IPS-11a (cell line): Measurements from ENCODE around the gene PDZK1IP1.
A peak's percentile ranks its signal among the peaks of the same experiment; 100 is the strongest.

ENCODE experiments used
- H3K4me3 ChIP-seq: one replicate; pipeline ENCODE4 v1.5.1; 2013; ENCODE audit warnings: low read depth, low read length, control low read depth

Gene PDZK1IP1, protein sequence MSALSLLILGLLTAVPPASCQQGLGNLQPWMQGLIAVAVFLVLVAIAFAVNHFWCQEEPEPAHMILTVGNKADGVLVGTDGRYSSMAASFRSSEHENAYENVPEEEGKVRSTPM

DNA sequence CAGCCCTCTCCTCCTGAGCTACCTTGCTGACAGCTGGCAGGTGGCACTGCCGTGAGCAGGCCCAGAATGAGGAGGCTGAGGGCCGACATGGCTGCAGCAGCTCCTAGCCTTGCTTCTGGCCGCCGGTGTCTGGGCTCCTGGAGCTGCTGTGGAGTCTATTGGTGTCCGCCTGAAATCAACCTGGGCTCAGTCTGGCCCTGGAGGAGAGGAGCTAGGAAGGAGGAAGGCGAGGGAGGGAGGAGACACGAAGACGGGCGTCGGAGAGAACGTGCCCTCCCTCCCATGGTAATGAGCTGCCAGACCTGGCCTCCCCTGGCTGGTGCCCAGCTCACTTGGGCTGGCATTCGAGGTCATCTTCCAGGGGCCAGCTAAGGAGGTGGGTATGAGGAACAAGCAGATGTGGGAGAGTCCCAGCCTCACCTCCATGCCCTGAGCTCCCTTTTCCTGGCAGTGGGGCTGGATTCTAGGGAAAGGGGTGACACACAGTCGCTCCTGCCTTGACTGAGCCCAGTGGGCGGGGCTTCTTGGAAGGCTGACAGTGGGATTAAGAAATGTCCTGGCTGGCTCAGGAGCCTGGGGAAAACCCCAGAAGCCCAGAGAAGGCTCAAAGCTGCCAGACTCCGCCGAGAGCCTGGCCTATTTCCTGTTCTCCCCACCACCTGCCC lies at the start of gene PDZK1IP1:
Gene PDZK1IP1, minus strand, starts transcription at position 193 of the 665 bp plus-strand sequence. Its CDS starts 104 bp downstream, at position 89.
- H3K4me3 ChIP-seq = no peak within 1 kb of the TSS

DNA sequence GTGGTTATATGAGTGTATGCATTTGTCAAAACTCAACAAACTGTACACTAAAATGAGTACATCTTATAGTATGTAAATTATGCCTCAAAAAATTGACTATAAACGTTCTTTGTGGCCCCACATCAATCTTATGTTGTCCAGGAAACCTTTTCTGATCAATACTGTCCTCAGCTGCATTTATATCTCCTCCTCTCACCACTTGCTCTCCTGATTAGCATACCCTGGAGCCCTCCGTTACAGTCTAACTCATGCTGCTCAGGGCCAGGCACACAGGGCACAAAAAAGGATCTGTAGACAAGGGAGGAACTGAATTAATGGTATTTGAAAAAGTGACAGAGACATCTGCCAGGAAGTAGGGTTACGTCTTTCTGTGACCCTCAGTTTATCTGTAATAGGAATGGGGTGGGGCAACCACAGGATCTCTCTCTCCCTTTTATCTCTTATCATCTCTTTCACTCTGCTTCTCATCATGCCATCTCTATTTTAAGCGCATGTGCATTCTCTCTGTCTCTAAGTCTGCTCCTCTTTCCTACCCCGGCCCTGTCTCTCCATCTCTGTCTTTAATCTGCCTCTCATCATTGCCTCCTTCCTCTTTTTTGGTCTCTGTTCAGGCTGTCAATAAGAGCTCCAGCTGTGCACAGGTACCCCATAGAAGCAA lies 49.2 kb upstream of the PDZK1IP1 start:
- no peak overlapping the region for H3K4me3 ChIP-seq

DNA sequence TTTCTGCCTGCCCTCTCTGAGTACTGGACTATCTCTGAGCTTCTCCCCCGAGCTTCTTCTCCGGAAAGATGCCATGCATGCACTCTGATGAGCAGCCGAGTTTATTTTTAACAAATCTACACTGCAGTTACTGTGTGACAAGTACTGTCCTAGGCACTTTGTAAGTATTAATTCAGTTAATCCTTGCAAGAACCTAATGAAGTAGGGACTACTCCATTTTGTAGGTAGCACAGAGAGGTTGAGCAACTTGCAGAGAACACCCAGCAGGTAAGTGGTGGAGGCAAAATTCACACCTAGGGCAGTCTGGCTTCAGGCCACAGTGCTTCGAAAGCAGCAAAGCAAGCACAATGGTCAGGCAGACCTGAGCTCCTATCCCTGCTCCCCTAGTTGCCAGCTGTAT lies 46.0 kb upstream of the PDZK1IP1 start:
- no peak overlapping the region for H3K4me3 ChIP-seq

DNA sequence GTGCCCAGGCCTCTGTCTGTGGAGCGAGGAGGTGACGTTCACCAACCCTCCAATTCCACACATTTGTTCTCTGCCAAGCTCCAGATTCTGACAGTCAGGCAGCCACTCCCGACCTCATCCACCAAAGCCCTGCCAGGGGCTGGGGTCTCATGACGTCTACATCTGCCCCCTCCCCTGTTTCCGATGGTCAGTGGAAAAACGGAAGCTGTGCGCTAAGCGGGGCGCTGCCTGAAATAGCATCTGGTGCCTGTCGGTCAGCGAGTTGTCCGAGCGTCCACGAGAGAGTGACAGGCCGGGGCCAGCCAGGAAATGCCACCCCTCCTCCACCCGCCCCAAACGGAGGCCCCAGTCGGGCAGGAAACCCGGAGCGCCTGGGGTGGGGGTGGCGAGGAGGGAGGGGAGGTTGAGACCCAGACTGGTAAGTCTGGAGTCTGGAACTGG lies 45.4 kb upstream of the PDZK1IP1 start:
- no peak overlapping the region for H3K4me3 ChIP-seq

DNA sequence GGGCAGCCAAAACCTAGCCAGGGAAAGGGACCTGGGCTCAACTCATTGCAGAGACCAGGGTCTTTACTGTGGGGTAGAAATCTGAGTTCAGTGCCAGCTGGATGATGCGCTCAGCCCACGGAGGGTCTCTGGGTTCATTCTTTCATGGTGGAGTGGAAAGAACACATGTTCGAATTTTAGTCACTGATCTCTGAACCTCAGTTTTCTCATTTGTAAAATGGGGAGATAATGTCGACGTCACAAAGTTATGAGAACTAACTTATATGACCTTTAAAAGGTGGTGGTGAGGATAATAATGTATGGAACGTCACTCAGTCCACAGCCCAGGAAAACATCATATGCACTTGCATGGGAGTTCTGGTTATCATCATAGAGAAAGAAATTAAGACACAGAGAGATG lies 43.4 kb upstream of the PDZK1IP1 start:
- H3K4me3 ChIP-seq = no peak overlapping the region

DNA sequence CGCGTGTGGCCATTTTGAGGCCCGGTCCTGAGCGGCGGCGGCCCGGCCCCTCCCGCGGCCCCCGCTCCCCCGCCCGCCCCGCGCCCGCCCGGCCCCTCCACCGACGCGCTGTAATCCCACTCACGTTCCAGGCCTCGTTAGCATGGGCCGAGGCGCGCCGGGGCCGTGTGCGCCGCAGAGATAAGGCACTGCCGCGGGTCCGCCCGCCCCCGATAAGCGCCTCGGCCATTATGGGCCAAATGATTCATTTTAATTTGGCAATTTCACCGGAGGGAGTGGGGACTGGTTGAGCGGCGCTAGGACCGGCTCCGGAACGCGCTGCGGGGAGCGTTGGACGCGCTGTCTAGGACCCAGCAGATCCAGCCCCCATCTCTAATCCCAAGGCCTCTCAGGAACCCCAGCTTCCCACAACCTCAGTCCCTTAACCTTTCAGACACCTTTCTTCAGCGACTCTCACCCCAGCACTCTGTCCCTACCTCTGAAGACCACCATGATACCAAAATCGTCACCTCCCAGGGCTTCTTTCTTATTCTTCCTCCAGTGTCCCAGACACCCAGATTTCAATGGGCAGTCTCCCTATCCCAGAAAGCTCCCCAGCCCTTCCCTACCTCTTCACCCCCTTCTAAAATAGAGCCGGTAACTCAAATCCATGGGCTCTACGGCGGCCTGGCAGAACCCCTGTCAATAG lies 42.5 kb upstream of the PDZK1IP1 start, which contains the start of gene TAL1:
Gene TAL1, minus strand, starts transcription at position 39 of the 688 bp plus-strand sequence. CDS start 6,337 bp downstream, outside the sequence.
- peak within 1 kb of the TSS; percentile 8 for H3K4me3 ChIP-seq

DNA sequence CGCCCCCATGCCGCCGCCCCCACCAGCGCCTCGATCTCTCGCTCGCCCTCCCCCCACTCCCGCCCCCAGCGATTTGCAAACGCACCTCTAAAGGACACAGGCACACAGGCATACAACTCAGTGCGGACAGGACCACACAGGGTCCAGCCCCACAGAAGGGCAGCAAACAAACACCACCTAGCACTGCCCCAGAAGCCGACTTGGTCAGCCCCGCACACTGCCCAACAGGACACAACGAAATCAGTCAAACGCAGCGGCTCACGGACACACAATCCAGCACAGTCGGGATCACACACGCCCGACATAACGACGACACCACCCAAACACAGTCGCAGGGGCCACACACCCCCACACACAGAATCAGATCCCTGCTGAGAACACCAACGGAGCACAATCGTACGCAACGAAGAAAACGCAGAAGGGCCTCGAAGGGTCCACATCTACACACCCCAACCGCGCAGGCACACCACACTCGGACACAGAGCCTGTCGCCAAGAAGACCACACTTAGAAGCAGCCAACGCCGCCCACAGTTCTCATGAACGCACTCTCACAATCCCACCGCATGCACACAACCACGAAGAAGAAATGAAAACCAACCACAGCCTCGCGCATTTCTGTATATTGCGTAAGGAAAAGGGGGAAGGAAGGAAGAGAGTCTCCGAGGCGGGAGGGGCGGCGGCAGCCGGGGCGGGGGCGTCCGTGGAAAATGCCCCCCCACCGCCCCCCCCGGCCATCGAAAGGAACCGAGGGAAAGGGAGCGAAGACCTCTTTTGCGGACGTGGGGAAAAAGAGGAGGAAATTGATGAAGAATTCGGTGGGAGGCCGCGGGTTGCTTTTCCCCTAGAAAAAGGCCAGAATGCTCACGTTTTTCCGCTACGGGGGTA lies 41.7 kb upstream of the PDZK1IP1 start:
- H3K4me3 ChIP-seq = peak overlapping the region; percentile 4

DNA sequence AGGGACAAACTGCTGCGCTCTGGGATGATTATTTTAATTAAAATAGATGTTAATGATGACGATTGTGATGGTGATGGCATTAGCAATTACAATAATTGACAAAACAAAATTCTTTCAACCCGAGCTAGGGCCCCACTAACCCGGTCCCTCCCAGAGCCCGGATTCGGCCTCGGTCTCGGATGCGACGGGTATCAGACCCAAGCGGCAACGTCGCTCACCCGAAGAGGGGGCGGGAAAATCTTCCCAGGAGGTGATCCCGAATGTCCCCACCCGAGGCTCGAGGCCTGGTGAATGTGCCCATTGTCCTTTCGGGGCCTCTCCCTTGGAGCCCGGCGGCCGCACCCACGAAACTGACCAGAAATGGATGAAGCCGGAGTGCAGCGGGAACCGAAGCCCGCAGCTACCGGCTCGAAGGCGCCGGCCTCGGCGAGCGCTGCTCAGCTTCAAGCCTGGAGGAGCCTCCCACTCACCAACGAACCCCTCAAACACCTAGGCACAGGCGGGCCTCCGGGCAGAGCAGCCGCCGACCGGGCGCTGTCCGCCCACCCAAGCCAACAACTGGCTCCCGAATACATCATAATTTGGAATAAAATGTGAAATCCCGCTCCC lies 41.0 kb upstream of the PDZK1IP1 start:
- H3K4me3 ChIP-seq = no peak overlapping the region

DNA sequence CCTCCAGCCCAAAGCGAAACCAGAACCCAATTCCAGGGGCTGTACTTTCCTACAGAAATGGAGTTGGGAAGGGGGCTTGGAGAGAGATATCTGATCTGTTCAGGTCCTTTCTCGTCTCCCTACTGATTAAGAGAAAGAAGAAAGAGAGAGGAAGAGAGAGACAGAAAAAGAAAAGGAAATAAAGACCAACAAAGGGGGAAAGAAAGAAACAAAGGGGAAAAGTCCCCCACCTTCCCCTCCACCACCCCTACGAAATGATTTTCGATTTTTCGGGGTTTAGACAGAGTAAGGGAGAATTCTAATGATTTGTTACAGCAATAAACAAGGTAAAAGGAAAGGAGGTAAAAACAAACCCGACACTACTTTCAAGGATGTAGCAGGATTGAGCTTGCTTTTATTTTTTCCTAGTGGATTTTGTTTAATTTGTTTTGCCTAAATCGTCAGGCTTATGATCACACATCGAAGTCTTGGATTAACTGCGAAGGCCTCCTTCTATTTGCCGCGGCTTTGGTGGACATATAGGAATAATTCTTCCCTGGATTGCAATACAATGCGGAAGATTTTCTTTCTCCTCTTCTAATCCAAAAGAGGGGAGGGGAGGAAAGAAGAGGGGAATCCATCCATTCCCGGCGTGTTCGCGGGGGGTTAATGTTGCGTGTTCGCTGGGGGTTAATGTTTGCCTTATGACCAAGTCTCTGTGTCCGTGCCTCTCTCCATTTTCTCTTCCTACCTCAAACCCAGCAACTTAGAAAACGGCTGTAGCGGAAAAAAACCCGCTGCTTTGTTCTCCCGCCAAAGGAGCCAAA lies 40.3 kb upstream of the PDZK1IP1 start:
- H3K4me3 ChIP-seq = no peak overlapping the region

DNA sequence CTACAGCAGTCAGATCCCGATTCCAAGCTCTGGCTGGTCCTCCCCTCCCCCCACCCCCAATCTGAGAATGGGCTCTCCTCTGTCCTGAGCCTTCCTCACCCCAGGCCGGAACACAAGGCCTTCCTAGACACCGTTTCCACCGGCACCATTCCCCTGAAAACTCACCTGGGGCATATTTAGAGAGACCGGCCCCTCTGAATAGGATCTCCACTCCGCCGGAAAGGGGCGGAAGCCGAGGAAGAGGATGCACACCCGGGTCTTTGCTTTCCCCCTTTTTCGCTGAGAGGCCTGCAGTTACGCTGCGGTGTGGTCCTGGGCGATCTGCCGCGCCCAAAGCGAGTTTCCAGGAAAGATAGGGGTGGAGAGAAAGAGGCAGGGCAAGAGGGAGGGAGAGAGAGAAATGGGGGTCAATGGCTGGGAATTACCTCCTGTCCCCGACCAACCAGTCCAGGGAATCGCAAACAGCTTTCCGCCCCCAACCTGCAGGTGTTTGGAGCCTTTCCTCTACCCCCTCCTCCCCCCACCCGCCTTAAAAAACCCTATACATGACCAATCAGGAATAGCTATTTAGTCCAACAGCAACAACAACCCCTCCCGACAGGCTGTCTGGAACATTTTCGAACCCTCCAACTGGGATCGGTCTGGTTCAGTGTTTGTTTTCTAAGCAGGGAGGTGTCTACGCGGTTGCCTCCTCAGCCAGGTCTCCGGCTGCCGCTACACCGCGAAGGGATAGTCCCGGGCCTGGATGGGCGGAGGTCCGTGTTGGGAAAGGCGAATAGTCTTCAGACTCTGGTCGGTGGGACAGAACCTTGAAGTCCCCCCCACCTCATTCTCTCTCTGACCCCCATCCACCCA lies 39.4 kb upstream of the PDZK1IP1 start:
- no peak overlapping the region for H3K4me3 ChIP-seq

DNA sequence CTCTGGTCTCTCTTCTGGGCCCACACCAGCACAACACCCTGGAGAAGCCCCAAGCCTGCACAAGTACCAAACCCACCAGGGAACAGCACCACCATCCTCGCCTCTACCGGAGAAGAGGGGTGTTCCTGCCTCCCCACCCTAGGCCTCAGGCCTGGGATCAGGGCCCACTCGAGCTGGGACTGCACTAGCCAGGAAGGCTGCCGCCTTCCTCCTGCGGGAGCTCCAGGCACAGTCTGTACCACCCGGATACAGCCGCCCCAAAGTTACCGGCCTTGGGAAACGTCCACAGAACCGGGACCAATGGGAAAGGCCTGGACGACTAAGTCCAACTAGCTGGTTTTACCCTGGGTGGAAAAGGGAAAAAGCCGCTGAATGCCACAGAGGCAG lies 38.8 kb upstream of the PDZK1IP1 start:
- no peak overlapping the region for H3K4me3 ChIP-seq

DNA sequence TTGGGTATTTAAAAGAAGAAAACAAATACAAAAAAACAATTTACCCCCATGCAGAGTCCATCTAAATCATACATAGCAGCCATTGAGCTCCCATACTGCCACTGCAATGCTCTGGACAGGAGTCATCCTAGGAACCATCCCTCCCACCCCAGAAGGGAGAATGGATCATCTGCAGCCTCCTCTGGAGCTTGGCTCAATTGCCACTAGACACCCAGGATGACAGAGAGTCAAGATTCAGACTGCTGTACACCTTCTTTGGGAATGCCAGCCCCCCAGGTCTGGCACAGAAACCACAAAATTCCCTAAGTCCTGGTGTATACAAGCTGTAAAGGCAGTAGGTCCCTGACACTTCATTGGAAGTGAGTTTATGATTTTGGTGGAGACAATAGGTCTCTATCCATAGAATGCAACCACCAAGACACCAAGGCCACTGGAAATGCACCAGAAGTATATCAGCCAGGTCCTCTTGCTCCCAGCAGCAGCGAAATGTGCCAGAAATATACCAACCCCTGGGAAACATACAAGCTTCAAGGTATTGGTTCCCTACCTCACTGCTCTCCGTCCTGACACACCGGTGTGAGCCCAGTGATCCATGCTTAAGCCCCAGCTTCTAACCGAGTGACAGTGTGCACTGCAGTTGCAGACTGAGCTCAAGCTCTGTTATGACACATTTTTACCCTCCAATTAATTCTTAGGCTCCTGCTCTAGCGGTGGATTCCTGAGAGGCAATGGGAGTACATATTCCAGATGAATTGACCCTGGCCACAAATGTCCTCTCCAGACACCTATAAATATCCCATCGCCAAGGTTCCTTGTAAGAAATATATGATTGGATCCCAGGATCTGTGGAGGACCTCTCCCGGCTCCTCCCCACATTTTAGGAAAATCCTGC lies 37.8 kb upstream of the PDZK1IP1 start:
- no peak overlapping the region for H3K4me3 ChIP-seq

DNA sequence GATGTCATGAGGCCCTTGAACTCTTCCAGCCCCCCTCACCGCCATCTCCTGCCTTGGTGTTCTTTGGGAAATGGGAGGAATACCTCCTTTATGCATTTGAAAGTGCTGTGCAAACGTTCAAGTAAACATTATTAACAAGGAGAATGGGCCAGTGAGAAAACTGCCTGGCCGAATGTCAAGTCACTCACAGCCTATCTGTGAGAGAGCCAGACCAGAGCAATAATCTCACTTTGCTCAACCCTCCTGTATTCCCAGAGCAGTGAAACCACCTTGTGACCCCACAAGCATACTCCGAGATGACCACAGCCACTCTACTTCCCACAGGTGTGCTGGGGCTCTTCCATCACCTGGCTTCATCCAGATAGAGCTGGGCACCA lies 37.0 kb upstream of the PDZK1IP1 start:
- H3K4me3 ChIP-seq = no peak overlapping the region

DNA sequence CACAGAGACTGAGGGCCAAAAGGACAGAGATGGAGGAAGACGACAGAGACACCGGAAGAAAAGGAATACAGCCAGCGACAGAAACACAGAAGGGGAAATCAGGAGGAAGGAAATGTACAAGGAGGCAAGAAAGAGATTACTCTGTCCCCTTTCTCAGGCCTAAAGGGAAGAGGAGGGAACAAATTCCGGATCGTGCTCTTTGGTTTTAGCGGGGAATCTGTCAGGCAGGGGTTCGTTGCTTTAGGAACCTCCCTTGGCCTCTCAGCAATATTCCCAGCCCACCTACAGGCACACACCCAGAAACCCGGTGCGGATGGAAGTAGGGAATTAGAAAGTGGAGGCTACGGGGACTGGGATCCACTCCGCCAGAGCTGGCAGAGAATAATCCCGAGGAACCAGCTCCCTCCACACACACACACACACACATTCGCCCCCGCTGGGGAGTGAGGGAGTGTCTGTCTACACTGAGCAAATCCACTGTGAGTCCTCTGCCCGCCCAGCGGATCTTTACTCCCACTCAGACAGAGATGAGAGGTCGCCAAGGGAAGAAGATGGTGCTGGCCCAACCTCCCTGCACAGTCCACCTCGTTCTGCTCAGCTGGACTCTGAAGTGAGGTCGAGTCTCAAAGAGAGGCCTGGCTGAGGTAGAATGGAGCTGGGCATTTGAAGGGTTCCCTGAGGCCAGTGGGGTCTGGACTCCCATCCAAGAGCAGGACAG lies 36.4 kb upstream of the PDZK1IP1 start:
- H3K4me3 ChIP-seq = no peak overlapping the region

DNA sequence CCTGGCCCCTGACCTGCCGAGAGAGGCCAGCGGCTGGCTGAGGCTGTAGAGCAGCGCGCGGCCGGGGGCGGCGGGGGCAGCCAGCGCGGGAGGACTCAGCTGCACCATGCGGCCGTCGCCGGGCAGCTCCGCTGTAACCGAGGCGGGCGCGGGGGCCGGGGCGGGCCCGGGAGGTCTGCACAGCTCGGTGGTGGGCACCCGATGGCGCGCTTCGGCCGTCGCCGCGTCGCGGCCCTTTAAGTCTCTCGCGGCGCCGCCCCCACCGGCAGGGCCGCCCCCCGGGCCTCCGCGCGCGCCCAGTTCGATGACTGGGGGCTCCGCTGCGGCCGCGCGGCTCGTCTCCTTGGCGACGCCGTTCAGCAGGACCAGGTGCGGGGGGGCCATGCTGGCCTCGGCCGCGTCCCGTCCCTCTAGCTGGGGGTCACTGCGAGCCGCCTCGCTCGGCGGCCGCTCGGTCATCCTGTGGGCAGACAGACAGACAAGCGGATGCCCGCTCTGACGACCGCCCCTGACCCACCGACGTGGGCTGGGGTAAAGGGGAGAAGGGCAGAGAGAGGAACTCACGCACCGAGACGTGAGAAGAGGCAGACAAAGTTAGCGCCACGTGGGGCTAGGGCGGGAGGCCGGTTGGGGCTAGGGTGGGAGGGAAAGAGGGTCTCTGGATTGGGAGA lies 35.7 kb upstream of the PDZK1IP1 start:
- no peak overlapping the region for H3K4me3 ChIP-seq

DNA sequence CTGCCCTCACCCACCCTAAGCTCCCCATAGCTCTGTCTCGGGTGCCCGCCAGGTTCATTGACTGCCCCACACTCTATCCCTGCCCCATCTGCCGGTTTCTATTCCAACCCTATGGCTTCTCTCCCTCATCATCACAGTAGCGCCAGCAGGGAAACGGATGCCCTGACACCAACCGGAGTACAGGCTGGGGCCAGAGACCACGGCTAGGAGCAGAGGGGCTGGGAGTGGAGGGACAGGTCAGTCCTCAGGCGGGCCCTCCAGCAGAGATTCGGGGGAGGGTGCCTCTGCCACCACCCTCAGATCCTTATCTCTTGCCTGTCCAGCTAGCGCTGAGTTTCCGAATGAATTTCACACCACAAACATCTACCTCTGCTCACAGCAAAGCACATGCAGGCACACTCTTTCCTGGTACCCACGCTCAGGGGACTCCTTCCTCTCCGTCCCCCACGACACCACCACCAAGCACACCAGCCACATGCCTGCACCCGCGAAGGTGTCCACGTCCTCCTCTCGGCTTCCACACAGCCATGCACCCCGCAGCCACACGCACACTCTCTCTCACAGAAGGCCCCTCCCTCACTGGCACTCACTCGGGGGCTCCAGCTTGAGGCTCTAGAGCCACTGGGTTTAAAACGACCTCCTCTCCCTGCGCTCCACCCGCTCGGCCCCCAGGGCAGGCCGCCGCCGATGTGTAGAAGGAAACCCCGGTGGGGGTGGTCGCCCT lies 35.0 kb upstream of the PDZK1IP1 start:
- H3K4me3 ChIP-seq = no peak overlapping the region
